Measurements from ENCODE around the gene PJVK. TPM values are rescaled to one million over a fixed set of nuclear protein-coding genes. Genes with fewer than 3 reads are reported as not detected.
A peak's percentile ranks its signal among the peaks of the same experiment; 100 is the strongest.

PJVK gene
- total and polyA plus RNA-seq, 9 of the 15 experiments (the other 6 are each of a cell fraction or from before 2014, with no cell fraction given): 0.11 to 1.5 (median 0.73) TPM

DNA sequence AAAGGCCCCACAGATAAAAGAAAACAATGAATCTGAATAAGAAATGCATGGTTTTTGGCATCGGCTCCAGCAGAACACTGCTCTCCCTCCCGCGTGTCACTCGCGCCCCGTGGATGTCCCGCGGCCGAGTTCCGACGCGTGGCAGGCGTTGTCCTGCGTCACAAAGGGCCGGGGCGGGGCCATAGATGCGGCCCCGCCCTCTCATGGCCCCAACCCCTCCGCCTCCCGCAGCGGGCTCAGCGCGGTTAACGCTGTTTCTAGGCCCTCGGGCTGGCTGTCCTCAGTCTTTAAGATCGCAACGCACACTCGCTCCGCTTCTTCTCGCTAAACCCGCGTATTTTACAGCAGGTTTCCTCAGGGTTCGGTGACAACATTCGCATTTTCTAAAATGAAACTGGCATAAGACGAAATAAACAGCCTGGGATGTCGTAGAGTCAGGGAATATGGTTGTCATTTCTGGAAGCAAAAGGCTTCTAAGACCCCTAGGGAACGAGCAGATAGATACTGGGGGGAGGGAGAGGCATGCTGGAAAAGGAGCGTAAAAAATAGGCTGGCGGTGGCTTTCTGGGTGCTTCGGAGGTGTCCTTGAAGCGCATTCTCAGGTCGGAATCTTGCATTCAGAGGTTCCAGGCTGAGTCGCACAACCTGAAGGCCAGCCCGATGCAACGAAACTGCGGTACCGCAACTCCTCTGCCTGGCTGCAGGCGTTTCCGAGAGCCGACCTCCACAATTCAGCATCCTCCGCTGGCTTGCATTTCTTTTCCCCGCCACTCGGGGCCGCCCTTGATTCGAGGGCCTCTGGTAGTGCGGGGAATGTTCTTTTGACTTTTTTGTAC, 27.5 kb downstream of the PJVK start, which contains the start of gene FKBP7:
Gene FKBP7, minus strand, starts transcription at position 162 of the 836 bp plus-strand sequence. Its CDS starts 101 bp downstream, at position 61.
- Histone ChIP-seq H3K4me1 (replicated peaks in 1 of 2; ENCODE audit: control insufficient read depth in 2 of 2, insufficient read depth in 2 of 2, low read length in 2 of 2) (peaks cover 20 to 29% of the 10 kb centered on the region in 2 experiments), H4K20me1 (replicated peaks; ENCODE audit: control insufficient read depth, insufficient read depth, low read length) (no peaks in the 10 kb centered on the region), H3K36me3 (ENCODE audit: control insufficient read depth, insufficient read depth, low read length) (no peaks in the 10 kb centered on the region), H2AFZ (ENCODE audit: low read depth, low read length) (peak within 1 kb of the TSS; percentile 98), H3K9me3 (replicated peaks; ENCODE audit: control insufficient read depth, insufficient read depth, low read depth, low read length) (no peaks in the 10 kb centered on the region), H3K4me3 (peak within 1 kb of the TSS; percentile 57), H3K27ac (ENCODE audit: extremely low read depth, low read depth, low read length) (peak within 1 kb of the TSS; percentile 72), H3K4me2 (ENCODE audit: insufficient read depth, low read length) (peak within 1 kb of the TSS; percentile 95), H3K9ac (ENCODE audit: insufficient read depth in 1 of 2, low read depth in 2 of 2, low read length in 2 of 2) (peak within 1 kb of the TSS; percentile 75 to 91), H3K27me3 (ENCODE audit: control insufficient read depth in 2 of 2, insufficient read depth in 2 of 2, low read length in 2 of 2) (no peaks in the 10 kb centered on the region), H3K79me2 (ENCODE audit: control insufficient read depth, insufficient read depth, low read length) (peaks cover 43% of the 10 kb centered on the region), H3K9me1 (ENCODE audit: control insufficient read depth, insufficient read depth, low read length) (no peaks in the 10 kb centered on the region)
- BruUV-seq (replicated peaks): no TSS peak
- DNase-seq (ENCODE audit: extremely low read depth in 1 of 4, low spot score in 3 of 4) (peak; percentile 85 to 93 (median 90)), ATAC-seq (peak; percentile 83), FAIRE-seq (peak; percentile 90)
- intact Hi-C loops (cut with micrococcal nuclease): loop anchor here (1.0 to 10.0 kb wide), 8 partner anchors 27 to 1526 kb away; partner anchors contain the start of genes CWC22, PJVK, PRKRA and RBM45
- POLR2A ChIA-PET: interaction anchor here (0.7 kb wide), 1 partner anchor 23 kb away, joined by 3 read pairs; no protein-coding TSS in a partner anchor
- under 1% methylated on average over 56 of the region's 56 CpGs for WGBS (ENCODE audit: insufficient coverage, low coverage, missing lambda C conversion rate)
- CTCF ChIA-PET (ENCODE audit: low intra/inter-chr PET ratio): interaction anchor here (0.9 kb wide), 1 partner anchor 45 kb away, joined by 5 read pairs; no protein-coding TSS in a partner anchor
- in situ Hi-C loops (cut with MboI): no loop called here
- TF ChIP-seq, protein P1, sequence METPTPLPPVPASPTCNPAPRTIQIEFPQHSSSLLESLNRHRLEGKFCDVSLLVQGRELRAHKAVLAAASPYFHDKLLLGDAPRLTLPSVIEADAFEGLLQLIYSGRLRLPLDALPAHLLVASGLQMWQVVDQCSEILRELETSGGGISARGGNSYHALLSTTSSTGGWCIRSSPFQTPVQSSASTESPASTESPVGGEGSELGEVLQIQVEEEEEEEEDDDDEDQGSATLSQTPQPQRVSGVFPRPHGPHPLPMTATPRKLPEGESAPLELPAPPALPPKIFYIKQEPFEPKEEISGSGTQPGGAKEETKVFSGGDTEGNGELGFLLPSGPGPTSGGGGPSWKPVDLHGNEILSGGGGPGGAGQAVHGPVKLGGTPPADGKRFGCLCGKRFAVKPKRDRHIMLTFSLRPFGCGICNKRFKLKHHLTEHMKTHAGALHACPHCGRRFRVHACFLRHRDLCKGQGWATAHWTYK (CRISPR knock-in tag; IDR thresholded peaks at IDR 0.05): 0 out of 2 replicates have a peak, but pooled peaks have one; percentile 60
- TF ChIP-seq, protein P2, sequence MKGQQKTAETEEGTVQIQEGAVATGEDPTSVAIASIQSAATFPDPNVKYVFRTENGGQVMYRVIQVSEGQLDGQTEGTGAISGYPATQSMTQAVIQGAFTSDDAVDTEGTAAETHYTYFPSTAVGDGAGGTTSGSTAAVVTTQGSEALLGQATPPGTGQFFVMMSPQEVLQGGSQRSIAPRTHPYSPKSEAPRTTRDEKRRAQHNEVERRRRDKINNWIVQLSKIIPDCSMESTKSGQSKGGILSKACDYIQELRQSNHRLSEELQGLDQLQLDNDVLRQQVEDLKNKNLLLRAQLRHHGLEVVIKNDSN (CRISPR knock-in tag; IDR thresholded peaks at IDR 0.05): no peak
- no peak for TF ChIP-seq PML (IDR thresholded peaks at IDR 0.05; ENCODE audit: low read length)
- TF ChIP-seq GABPB1 (CRISPR knock-in tag; IDR thresholded peaks at IDR 0.05): peak; percentile 32; the same call in 1 of the 2 replicates
- TF ChIP-seq ZNF561 (CRISPR knock-in tag; conservative IDR thresholded peaks at IDR 0.05): no peak
- peak; percentile 67 to 84 for TF ChIP-seq MAZ (CRISPR knock-in tag; conservative IDR thresholded peaks at IDR 0.05 in 1 of 2, IDR thresholded peaks at IDR 0.05 in 1 of 2)
- no peak for TF ChIP-seq BCL6 (CRISPR knock-in tag; IDR thresholded peaks at IDR 0.05)
- TF ChIP-seq PCBP2 (IDR thresholded peaks at IDR 0.05; ENCODE audit: low read depth, low read length, poor library complexity, severe bottlenecking): no peak
- no peak for TF ChIP-seq ZSCAN32 (CRISPR knock-in tag; IDR thresholded peaks at IDR 0.05)
- TF ChIP-seq TAF1 (IDR thresholded peaks at IDR 0.05; ENCODE audit: control insufficient read depth, extremely low read depth, insufficient read depth, low read length, severe bottlenecking): peak; percentile 14
- TF ChIP-seq CREB1 (IDR thresholded peaks at IDR 0.05): peak; percentile 92
- peak; percentile 86 for TF ChIP-seq CREB1 (CRISPR knock-in tag; IDR thresholded peaks at IDR 0.05)
- TF ChIP-seq MBD2 (IDR thresholded peaks at IDR 0.05; ENCODE audit: borderline replicate concordance, low read depth): peak; percentile 19; the same call in 1 of the 2 replicates
- peak; percentile 73 to 90 for TF ChIP-seq RAD21 (CRISPR knock-in tag; conservative IDR thresholded peaks at IDR 0.05 in 1 of 2, IDR thresholded peaks at IDR 0.05 in 1 of 2)
- TF ChIP-seq SMARCB1 (IDR thresholded peaks at IDR 0.05; ENCODE audit: insufficient read length, low read depth): peak; percentile 47
- TF ChIP-seq, protein P3, sequence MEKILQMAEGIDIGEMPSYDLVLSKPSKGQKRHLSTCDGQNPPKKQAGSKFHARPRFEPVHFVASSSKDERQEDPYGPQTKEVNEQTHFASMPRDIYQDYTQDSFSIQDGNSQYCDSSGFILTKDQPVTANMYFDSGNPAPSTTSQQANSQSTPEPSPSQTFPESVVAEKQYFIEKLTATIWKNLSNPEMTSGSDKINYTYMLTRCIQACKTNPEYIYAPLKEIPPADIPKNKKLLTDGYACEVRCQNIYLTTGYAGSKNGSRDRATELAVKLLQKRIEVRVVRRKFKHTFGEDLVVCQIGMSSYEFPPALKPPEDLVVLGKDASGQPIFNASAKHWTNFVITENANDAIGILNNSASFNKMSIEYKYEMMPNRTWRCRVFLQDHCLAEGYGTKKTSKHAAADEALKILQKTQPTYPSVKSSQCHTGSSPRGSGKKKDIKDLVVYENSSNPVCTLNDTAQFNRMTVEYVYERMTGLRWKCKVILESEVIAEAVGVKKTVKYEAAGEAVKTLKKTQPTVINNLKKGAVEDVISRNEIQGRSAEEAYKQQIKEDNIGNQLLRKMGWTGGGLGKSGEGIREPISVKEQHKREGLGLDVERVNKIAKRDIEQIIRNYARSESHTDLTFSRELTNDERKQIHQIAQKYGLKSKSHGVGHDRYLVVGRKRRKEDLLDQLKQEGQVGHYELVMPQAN (IDR thresholded peaks at IDR 0.05; ENCODE audit: borderline replicate concordance): no peak; the same call in none of the 2 replicates
- peak; percentile 78 for TF ChIP-seq KLF16 (IDR thresholded peaks at IDR 0.05)

Data from K562 (cell line).